Right forelimb (tissue), 1 donor: Measurements from ENCODE around the gene RAB3B.
"Not testable (repeated sequence)": the region's sequence is repeated elsewhere in the genome, so short reads cannot be mapped to it uniquely, and the experiment has no call there.

Source experiments
- DNase-seq: peaks from one replicate; pipeline ENCODE4 v3.0.0-alpha.2; 2018

The RAB3B gene

DNA sequence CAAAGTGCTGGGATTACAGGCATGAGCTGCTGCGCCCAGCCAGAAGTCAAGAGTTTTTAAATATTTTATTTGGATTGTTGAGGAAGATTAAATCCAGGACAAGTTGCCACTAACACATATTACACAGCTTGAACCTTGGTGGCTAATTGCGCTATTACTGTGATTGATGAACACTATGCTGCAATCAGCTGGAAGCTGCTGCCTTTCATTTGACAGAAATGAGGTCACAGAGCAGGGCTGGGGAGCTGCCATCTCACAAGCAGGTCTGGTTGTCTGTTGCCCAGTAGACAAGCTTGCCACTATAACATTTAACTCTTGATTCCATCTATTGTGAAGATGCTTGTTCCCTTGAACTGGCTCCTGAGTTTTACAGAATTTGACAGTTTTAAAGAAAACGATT lies 74.5 kb downstream of the RAB3B start:
- DNase-seq: no peak

DNA sequence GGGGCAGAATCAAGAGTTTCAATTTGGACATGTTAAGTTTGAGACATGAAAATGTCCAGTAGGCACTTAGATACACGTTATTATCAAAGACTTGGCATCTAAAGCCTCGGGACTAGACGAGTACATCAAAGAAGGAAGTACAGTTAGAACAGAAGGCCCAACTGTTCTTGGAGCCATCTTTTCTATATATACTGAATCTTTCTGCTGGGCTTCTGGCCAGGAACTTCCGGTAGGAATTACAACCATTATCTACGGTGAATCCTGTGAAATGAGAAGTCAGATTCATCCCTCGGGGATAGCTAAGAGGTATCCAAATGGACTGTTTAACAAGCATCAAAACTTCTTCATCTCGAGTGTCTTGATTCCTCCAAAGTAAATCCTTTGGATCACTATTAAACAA lies 77.6 kb downstream of the RAB3B start:
- DNase-seq: no peak

DNA sequence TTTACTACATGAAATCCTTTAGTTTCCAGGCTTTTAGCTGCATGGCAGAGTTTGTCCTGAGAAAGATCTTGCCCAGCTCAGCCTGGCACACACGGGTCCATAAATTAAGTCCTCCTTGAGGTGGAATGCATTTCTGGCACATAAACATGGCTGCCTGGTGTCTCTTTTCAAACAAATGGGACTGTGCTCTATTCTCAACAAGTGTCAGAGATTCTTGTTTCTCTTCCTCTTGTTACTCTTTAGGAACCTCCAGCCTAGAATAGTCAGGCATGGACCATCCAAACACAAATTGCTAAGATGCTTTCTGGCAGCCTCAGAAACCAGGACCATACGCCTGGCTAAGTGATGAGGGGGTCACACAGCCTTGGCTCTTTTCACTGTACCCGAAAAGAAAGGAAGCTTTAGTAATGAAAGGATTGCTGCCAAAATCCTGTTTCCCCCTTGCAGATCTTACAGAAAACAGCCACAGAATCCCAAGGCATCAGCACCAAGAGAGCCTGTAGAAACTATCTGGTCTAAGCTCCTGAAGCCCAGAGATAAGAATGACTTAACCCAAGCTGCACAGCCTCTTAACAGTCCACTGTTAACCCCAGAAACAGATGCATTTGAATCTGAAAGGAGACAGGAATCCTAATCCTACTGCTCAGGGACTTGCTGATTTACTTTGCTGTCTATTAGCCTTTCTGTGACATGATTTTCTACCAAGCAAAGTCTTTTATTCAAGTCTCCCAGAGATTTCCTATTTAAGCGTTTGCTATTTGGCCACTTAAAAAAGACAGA lies 80.1 kb downstream of the RAB3B start:
- no peak for DNase-seq

DNA sequence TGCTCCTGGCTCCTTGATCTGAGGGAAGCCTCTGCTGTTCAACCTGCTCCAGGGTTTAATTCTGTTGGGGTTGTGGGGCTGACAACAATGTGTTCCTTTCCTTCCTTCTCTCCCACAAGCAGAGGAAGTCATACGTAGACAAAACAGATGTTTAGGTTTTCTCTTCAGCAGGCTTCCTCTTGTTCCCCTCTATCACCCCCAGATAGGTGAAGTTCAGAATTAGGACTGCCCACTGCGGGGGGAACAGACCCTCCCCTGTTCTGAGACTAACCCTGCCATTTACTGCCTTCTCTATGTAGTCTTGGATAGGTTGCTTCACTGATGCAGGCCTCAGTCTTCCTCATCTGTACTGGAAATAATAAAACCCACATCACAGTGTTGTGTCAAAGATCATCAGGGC lies 82.0 kb downstream of the RAB3B start:
- DNase-seq: no peak

DNA sequence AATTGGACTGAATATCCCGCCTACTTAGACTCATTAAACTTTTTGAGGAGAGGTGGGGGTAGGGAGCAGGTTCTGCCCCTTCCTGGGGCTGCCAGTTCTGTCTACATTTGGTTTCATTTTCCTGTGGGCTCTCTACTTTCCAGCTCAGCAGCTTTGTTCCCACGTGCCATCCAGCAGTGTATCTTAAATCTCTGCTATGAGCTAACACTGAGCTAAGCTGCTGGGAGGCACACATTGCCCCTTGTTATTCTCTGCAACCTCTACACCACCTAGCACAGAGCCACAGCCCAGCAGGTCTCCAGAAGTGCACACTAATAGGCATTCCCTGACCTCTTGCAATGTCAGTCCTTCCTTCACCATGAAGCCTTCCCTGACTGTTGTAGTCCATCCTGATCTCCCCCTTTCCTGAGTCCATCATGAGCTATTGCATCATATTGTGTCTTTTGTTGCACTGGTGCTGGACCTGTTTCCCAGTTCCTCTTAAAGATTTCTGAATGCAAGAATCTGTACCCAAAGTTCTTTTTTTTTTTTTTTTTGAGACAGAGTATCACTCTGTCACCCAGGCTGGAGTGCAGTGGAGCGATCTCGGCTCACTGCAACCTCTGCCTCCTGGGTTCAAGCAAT lies 83.3 kb downstream of the RAB3B start:
- no peak for DNase-seq

DNA sequence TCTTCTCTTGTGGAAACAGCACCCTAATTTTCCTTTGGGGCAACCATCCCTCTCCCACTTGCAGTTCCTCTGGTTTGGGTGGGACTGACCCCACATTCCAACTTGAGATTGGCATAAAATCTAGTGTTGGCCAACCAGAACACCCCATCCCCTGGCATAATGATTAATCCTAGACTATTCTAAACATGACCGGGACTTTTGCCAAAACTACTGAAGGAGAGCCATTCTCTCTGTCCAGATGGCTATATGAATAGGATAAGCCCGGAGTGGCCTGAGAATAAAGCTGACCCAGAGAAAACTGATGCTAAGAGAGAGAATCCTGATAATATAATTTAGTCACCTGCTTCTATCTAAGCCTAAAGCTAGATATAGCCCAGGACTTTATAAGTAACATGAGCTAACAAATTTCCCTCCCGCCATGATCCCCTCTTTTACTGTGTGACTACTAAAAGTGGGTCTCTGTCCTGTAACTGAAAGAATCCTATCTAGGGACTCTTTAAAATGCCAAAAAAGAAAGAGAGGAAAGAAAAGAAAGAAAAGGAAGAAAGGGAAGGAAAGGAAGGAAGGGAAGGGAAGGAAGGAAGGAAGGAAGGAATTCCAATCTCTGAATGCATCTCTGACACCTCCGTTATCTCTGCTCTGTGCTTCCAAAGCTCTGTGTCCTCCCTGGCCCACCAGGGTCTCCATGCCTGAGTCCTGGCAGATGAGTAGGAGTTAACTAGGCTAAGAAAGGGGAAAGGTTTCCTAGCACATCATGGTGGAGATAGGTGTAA lies 84.0 kb downstream of the RAB3B start:
- no peak for DNase-seq

DNA sequence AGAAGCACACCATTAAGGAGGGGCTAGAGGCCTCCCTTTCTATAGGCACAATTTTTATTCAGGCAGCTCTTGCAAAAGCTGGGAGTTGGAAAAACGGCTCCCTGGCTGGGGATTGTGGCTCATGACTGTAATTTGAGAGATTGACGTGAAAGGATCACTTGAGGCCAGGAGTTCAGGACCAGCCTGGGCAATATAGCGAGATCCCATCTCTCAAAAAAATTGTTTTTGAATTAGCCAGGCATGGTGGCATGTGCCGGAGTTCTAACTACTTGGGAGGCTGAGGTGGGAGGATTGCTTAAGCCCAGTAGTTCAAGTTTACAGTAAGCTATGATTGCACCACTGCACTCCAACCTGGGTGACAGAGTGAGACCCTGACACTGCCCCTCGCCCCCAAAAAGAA lies 88.0 kb downstream of the RAB3B start:
- no peak for DNase-seq

DNA sequence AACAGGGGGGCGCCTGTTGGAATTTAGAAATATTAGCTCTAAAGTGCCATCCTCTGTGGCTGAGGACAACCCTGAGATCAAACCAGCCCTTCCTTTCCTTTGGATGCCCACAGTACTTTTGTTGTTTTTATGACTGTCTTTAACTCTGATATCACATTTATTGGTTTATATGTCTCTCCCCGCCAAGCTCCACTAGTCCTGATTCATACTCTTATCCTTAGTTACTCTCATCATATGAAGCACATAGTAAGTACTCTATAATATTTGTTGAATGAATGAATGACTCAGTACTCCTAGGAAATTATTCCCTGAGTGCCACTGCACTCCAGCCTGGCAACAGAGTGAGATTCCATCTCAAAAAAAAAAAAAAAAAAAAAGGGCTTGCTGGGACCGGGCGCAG lies 89.3 kb downstream of the RAB3B start:
- DNase-seq: no peak

DNA sequence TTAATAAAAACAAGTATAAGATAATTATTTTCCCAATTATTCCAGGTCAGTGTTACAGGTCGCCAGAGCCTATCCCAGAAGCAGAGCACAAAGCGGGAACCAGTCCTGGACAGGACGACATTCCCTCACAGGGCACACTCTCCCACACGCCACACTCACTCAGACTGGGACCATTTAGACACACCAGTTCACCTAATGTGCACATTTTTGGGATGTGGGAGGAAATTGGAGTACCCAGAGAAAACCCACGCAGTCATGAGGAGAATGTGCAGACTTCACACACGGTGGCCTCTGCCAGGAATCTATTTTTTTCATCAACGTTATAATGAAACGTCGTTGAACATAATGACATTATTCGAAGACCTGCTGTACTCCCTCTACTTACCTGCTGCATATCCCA lies 91.5 kb downstream of the RAB3B start:
- DNase-seq: no peak

DNA sequence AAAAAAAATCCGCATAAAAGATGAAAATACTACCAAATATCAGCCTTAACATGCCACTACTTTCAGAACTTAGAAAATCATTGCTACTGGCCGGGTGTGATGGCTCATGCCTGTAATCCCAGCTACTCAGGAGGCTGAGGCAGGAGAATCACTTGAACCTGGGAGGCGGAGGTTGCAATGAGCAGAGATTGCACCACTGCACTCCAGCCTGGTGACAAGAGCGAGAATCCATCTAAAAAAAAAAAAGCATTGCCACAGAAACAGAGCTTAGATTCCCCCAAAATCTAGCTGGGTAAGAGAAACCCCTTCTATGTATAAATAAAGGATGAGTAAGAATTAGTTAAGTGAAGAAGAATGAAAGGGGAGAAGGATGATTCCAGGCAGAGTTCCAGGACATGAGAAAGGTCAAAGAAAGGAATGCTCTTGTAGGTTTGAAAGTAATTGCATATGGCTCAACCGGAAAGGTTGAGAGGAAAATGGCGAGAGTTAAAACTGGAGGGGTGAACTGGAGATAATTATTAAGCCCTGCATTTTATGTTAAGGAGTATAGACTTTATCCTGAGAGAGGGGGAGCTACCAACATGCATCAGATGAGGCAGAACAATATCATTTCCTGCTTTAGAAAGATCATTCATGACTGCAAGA lies 92.3 kb downstream of the RAB3B start:
- DNase-seq: no peak

DNA sequence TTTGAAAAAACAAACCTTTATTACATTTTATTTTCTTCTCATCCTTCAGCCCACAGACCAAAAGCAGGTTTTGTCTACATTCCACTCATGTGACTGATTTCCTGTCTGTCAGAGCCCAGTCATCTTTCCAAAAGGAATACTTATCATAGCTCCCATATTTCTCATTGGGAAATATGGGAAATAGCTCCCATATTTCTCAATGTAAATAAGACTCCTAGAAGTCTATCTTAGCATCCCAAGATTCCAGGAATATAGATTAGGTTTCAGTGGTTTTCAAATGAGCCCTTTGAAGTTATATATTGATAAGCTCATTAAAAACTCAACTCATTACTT lies 92.8 kb downstream of the RAB3B start:
- DNase-seq: no peak

DNA sequence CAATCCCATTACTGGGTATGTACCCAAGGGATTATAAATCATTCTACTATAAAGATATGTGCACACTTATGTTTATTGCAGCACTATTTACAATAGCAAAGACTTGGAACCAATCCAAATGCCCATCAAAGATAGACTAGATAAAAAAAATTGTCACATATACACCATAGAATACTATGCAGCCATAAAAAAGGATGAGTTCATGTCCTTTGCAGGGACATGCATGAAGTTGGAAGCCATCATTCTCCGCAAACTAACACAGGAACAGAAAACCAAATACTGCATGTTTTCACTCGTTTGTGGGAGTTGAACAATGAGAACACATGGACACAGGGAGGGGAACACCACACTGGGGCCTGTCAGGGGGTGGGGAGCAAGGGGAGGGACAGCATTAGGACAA lies 95.8 kb downstream of the RAB3B start:
- not testable (repeated sequence) for DNase-seq

DNA sequence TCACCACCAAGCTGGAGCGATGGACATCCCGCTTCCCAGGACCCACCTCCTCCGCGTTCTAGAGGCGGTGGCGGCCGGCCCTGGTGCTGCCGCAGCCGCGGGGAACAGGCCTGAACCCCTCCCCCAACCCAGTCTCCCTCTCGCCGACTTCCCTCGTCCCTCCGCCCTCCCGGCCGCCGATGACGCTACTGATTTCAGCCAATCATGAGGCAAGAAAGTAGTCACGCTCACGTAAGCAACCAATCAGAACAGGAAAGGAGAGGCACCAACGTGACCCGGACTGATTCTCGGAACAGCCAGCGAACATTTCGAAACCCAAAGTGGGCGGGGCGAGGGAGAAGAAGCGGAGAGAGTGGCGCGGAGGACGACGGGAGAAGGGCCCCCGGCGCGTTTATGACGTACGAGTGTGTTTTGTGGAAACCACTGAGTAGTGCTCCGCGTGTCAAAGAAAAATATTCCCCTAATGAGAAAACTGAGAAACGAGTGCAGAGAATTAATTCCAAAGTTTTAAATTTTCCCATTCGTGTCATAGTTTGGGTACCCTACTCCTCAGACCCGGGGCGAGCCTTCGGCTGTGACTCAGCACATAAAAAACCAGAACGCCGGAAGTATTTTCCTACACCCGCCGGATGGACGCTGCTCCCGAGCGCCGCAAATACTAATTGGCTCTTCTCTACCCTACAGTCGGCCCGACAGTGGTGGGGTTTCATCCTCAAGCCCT lies 111.7 kb downstream of the RAB3B start, which contains the start of gene NRDC:
NRDC (minus strand) TSS at position 112 of the 721 bp plus-strand sequence. CDS start 112 bp downstream, outside the sequence.
- peak; percentile 100 for DNase-seq

DNA sequence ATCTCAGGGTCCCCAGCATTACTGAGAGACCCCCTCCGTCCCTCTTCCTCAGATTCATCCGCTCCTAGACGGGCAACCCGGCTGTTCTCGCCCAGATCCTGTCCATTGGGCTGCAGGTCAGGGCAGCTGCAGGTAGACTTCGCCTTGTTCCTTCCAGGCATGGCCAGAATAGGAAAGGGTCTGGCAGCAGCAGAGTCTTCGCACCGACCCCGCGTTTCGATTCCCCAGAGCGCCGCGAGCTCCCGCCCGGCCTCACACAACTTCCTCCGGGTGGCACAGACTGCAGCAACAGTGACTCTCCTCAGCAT lies 112.2 kb downstream of the RAB3B start:
- no peak for DNase-seq

DNA sequence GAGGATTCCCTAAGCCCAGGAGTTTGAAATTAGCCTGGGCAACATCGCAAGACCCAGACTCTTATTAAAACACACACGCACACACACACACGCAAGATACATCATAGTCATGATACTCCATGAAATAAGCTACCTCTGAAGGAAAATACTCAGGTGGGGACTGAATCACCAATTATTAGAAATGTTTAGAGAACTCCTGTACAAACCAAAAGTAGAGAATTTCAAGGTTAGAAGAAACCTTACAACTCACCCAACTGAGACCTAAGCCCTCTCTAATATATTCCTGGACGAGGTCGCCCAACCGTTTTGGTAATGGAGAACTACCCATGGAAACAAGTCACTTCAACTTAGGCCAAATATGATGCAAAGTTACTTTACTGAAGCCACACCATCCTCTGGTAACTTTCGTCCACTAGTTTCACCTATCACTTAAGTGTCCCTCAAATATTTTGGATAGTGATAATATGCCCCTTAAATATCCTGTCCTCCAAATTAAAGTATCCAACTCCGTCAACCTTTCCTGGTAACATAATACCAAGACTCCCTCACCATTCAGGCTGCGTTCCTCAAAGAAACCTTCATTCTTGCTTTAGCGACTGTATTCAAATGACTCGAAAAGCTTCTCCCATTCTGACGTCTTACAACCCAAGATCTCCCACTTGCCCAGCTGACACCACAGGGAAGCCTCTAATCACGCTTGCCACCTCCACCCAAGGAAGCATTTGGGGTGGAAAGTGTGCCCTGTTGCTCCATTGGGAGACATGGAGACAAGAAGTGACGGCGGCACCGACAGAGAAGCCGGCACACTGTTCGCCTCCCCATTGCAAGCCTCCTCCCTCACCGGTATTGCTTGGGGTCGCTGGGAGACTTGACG lies 112.8 kb downstream of the RAB3B start:
- DNase-seq: no peak

DNA sequence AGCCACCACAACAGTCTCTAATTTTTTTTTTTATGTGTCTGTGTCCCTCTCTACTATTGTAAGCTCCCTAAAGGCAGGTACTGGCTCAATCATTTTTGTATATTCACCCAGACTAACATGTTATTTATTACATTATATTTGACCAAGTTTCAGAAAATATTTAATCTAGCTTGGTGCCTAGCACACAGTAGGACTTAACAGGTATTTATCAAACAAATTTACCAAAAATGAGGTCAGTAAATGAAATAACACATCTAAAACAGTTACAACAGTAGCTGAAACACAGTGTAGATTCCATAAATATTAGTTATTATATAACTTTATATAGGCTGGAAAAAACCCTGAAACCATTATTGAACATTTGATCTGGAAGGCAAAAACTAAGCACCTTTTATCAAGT lies 114.7 kb downstream of the RAB3B start:
- no peak for DNase-seq

DNA sequence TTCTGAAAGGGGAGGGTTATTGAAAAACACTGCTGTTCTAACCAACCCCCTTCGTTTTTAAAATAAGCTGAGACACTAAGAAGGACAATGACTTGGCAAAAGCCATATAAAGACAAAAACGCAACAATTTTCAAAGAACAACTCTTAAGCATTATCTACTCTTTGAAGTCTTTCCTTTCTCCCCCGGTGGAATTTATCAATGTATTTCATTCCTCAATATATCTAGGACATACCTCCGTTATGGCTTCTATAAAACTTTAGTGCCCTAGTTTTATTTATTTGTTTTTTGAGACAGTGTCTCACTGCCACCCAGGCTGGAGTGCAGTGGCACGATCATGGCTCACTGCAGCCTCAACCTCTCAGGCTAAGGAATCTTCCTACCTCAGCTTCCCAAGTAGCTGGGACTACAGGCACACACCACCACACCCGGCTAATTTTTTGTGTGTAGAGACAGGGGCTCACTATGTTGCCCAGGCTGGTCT lies 115.2 kb downstream of the RAB3B start:
- no peak for DNase-seq

DNA sequence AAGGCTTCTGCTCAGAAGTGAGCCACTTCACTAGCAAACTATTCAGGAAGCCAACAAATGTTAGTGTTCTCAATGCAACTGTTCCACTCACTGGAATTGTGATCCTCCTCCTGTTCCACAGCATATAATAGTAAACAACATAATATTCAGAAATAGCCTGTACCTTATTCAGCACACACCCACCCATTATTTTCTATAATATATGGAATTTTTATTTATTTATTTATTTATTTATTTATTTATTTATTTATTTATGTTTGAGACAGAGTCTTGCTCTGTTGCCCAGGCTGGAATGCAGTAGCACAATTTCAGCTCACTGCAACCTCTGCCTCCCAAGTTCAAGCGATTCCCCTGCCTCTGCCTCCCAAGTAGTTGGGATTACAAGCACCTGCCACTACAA lies 117.2 kb downstream of the RAB3B start:
- DNase-seq: not testable (repeated sequence)

DNA sequence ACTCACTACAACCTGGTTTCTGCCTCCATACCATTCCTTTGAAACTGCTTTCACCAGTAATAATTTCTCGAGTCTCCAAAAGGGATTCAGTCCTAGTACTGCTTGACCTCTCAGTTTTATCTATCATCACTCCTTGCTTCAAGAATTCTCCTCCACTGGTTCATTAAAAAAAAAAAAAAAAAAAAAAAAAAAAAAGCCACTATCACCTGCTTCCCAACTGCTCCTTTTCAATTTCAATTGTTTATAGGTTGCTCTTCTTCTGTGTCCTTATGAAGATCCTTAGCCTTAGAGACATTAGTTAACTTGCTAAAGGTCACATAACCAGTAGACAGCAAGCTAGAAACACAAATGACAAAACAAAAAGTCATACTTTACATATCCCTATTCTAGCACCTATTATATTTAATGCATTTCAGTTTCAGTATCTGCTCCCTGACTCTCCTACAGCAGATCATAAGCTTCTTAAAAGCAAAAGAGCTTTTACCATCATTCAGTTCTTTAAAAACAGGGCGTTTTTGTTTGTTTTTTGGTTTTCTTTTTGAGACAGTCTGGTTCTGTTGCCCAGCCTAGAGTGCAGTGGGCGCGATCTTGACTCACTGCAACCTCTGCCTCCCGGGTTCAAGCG lies 119.0 kb downstream of the RAB3B start:
- no peak for DNase-seq

DNA sequence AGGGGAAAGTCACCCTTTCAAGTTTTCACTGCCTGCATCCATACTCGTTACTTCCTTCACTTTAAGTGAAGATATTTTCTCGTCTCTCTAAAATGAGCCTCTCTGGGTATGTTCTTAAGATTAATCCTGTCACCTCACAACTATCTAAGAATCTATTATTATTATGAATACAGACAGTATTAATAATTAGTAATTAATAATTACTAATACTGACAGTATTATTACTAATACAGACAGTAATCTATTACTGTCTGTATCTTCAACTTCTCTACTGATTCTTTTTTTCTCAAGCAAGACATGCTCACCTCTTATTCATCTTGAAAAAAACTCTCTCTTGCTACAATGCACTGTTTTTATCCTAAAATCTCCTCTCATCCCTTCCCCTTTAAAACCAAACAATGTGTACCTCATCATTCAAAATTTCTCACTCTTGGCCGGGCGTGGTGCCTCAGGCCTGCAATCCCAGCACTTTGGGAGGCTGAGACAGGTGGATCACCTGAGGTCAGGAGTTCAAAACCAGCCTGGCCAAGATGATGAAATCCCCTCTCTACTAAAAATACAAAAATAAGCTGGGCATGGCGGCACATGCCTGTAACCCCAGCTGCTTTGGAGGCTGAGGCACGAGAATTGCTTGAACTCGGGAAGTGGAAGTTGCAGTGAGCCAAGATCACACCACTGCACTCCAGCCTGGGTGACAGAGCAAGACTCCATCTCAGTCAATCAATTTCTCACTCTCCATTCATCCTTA lies 119.7 kb downstream of the RAB3B start:
- DNase-seq: no peak
